HCT116 (cell line): ENCODE measurements around the gene CCDC127. TPM values are rescaled to one million over a fixed set of nuclear protein-coding genes. Genes with fewer than 3 reads are reported as not detected.

Experiments used
- ATAC-seq: fragments of 200-7000 bp; cut with Tn5 transposase; 2 replicates; pipeline ENCODE4 v1.9.1; 2020; ENCODE audit warnings: mild to moderate bottlenecking, moderate library complexity
- BruUV-seq: library from RNA; stranded (reverse); fragments of 400-500 nt; replicated peaks from 2 replicates; lab custom pipeline; 2021; lab: Mats Ljungman, UMichigan
- CTCF ChIA-PET: fragments of 300-600 bp; sonication (Branson Sonifier 250); formaldehyde crosslinking; loops from one replicate; lab custom pipeline; 2021; ENCODE audit warnings: antibody characterized with exemption; lab: Charles Lee
- POLR2A ChIA-PET: fragments of 300-600, 350-600 bp; sonication (Branson Sonifier 250); formaldehyde crosslinking; loops from one replicate; lab custom pipeline; 2021; ENCODE audit warnings: antibody characterized with exemption; lab: Charles Lee
- RAD21 ChIA-PET, 2 experiments: fragments of 300-600 bp; sonication (Branson Sonifier 250); formaldehyde crosslinking; loops; one replicate each; lab custom pipeline; 2023; ENCODE audit warnings: low total read pairs in 2 of 2; ENCODE audit not compliant: uncharacterized antibody in 2 of 2, unreplicated experiment in 2 of 2, low non-redundant PET in 1 of 2; lab: Charles Lee
- DNase-seq: peaks from one replicate; pipeline ENCODE4 v3.0.0-alpha.2; 2010; ENCODE audit warnings: low read depth, low spot score
- H2AFZ ChIP-seq: fragments of 200-600 bp; shearing (Covaris generic), sonication (generic); 2 replicates; pipeline ENCODE4 v1.6.1; 2017; ENCODE audit warnings: low read depth, mixed run types, mixed read lengths, antibody characterized with exemption, low read length; ENCODE audit not compliant: poor library complexity, severe bottlenecking
- H3K27ac ChIP-seq: 2 replicates; pipeline ENCODE4 v1.5.1; 2012; ENCODE audit warnings: low read depth, low read length
- H3K27me3 ChIP-seq: fragments of 200-600 bp; sonication (generic); 2 replicates; pipeline ENCODE4 v1.6.1; 2016; ENCODE audit warnings: mixed run types, low read length, mixed read lengths; ENCODE audit not compliant: insufficient read depth
- H3K36me3 ChIP-seq, 2 experiments: fragments of 200-500 bp in 1 of 2; fragments of 200-600 bp in 1 of 2; sonication (Bioruptor generic) in 1 of 2; sonication (generic) in 1 of 2; 2 replicates each; pipeline versions ENCODE4 v1.5.1 to v1.6.1; 2014 to 2016; ENCODE audit warnings: low read length in 2 of 2, inconsistent platforms in 1 of 2, mixed read lengths in 1 of 2, mixed run types in 1 of 2; ENCODE audit not compliant: insufficient read depth in 2 of 2, control insufficient read depth in 1 of 2
- H3K4me1 ChIP-seq, 2 experiments: fragments of 200-600 bp in 1 of 2; sonication (generic) in 1 of 2; 2 replicates each; pipeline versions ENCODE4 v1.5.1 to v1.6.1; 2012 to 2017; ENCODE audit warnings: low read length in 2 of 2, inconsistent platforms in 1 of 2, mild to moderate bottlenecking in 1 of 2, mixed read lengths in 1 of 2, mixed run types in 1 of 2, moderate library complexity in 1 of 2; ENCODE audit not compliant: insufficient read depth in 2 of 2, control insufficient read depth in 1 of 2
- H3K4me2 ChIP-seq: fragments of 200-600 bp; sonication (generic); 2 replicates; pipeline ENCODE4 v1.6.1; 2017; ENCODE audit warnings: mixed run types, low read length, mixed read lengths
- H3K4me3 ChIP-seq, 2 experiments: fragments of 200-600 bp in 1 of 2; sonication (generic) in 1 of 2; replicated peaks in 1 of 2; 2 replicates each; pipeline ENCODE4 v1.5.1; 2011 to 2016; ENCODE audit warnings: low read length in 2 of 2, control low read depth in 1 of 2, low read depth in 1 of 2, mild to moderate bottlenecking in 1 of 2, mixed read lengths in 1 of 2, mixed run types in 1 of 2
- H3K79me2 ChIP-seq: fragments of 200-600 bp; sonication (generic); 2 replicates; pipeline ENCODE4 v1.6.1; 2017; ENCODE audit warnings: mild to moderate bottlenecking, mixed run types, low read length, moderate library complexity, mixed read lengths; ENCODE audit not compliant: insufficient read depth
- H3K9ac ChIP-seq: fragments of 200-600 bp; sonication (generic); 2 replicates; pipeline ENCODE4 v1.6.1; 2016; ENCODE audit warnings: low read length, mixed read lengths
- H3K9me2 ChIP-seq: fragments of 200-600 bp; sonication (generic), shearing (Covaris generic); 2 replicates; pipeline ENCODE4 v1.6.1; 2017; ENCODE audit warnings: mixed run types, mild to moderate bottlenecking, moderate library complexity; ENCODE audit not compliant: insufficient read depth
- H3K9me3 ChIP-seq, 2 experiments: fragments of 200-500 bp in 1 of 2; fragments of 200-600 bp in 1 of 2; sonication (Bioruptor generic) in 1 of 2; sonication (generic) in 1 of 2; 2 replicates each; pipeline ENCODE4 v1.6.1; 2014 to 2017; ENCODE audit warnings: low read length in 2 of 2, mixed read lengths in 2 of 2, inconsistent platforms in 1 of 2, low read depth in 1 of 2, mild to moderate bottlenecking in 1 of 2, mixed run types in 1 of 2, moderate library complexity in 1 of 2; ENCODE audit not compliant: control insufficient read depth in 1 of 2, insufficient read depth in 1 of 2
- H4K20me1 ChIP-seq: fragments of 200-600 bp; sonication (generic), shearing (Covaris generic); 2 replicates; pipeline ENCODE4 v1.6.1; 2017; ENCODE audit warnings: mixed run types, mild to moderate bottlenecking, moderate library complexity; ENCODE audit not compliant: insufficient read depth
- CEBPB ChIP-seq: IDR thresholded peaks from 2 replicates; pipeline ENCODE4 v1.6.1; 2012; ENCODE audit warnings: low read depth
- ELF1 ChIP-seq: IDR thresholded peaks from 2 replicates; pipeline ENCODE4 v1.6.1; 2012; ENCODE audit warnings: low read depth, borderline replicate concordance
- EZH2 ChIP-seq: fragments of 200-600 bp; sonication (generic); IDR thresholded peaks from 2 replicates; pipeline ENCODE4 v1.6.1; 2017; ENCODE audit warnings: antibody characterized with exemption, mixed run types
- EZH2phosphoT487 ChIP-seq: fragments of 200-600 bp; IDR thresholded peaks from 2 replicates; pipeline ENCODE4 v1.6.1; 2018; ENCODE audit warnings: antibody characterized with exemption, borderline replicate concordance
- FOSL1 ChIP-seq: IDR thresholded peaks from 2 replicates; pipeline ENCODE4 v1.6.1; 2012; ENCODE audit warnings: low read depth
- POLR2A ChIP-seq: IDR thresholded peaks from 2 replicates; pipeline ENCODE4 v1.7.0; 2011; ENCODE audit warnings: borderline replicate concordance; ENCODE audit not compliant: insufficient read depth, insufficient read length; ENCODE audit errors: extremely low read depth
- POLR2AphosphoS5 ChIP-seq: IDR thresholded peaks from 2 replicates; pipeline ENCODE4 v1.6.1; 2011; ENCODE audit warnings: mild to moderate bottlenecking, low read depth, low read length, moderate library complexity
- SIN3A ChIP-seq: IDR thresholded peaks from 2 replicates; pipeline ENCODE4 v1.6.1; 2012; ENCODE audit warnings: low read depth
- intact Hi-C: fragments of 100-400 bp; cut with micrococcal nuclease; formaldehyde crosslinking; loops from 2 replicates; pipeline ENCODE4 v1.10.0; 2022
- total RNA-seq: library from RNA; stranded (reverse); gene quantifications from one replicate; pipeline ENCODE4 v1.2.1, GENCODE V29; 2021; ENCODE audit not compliant: unreplicated experiment
- TF ChIP-seq, protein P1 (sequence below): IDR thresholded peaks from 2 replicates; pipeline ENCODE4 v1.6.1; 2012
- TF ChIP-seq, protein P2 (sequence below): IDR thresholded peaks from 2 replicates; pipeline ENCODE4 v1.6.1; 2011; ENCODE audit warnings: mild to moderate bottlenecking, low read length, moderate library complexity; ENCODE audit not compliant: insufficient replicate concordance; ENCODE audit errors: extremely low read depth

The CCDC127 gene
- total RNA-seq, 1 experiment from 2014 or later, result 5.1 TPM

DNA sequence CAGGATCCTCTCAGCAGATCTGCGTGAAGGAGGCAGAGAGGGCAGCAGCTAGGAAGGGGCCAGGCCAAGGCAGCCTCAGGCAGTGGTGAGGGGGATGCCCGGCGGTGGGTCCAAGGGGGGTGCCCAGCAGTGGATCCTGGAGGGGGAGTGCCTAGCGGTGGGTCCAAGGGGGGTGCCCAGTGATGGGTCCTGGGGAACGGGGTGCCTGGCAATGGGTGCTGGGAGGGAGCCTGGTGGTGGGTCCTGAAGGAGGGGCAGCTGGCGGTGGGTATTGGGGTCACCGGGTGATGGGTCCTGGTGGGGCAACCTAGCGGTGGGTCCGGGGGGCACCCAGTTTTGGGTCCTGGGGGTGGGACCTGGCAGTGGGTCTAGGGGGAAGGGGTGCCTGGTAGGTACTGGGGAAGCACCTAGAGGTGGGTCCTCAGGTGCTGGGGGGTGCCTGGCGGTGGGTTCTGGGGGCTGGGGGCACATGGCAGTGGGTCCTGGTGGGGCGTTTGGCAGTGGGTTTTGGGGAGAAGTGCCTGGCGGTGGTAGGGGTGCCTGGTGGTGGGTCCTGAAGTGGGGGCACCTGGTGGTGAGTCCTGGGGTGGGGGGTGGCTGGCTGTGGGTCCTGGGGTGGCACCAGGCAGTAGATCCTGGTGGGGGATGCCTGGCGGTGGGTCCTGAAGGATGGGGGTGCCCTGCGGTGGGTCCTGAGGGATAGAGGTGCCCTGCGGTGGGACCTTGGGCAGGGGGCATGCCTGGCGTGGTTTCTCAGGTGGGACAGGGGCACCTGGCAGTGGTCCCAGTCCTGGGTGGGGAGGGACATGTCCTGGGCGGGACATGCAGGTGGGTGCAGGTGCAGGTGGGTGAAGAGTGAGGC is 24.8 kb downstream of the CCDC127 start:
- Histone ChIP-seq H3K27me3 (no peaks in the 10 kb centered on the region), H2AFZ (no peak overlapping the region), H3K4me1 (peaks cover 3 to 8% of the 10 kb centered on the region in 2 experiments), H3K79me2 (no peaks in the 10 kb centered on the region), H3K9me2 (no peaks in the 10 kb centered on the region), H3K4me3 (no peak overlapping the region), H3K27ac (no peak overlapping the region), H3K9ac (no peak overlapping the region), H3K4me2 (no peak overlapping the region), H3K36me3 (no peaks in the 10 kb centered on the region), H3K9me3 (no peaks in the 10 kb centered on the region), H4K20me1 (no peaks in the 10 kb centered on the region)
- CTCF ChIA-PET, result no interaction called here
- intact Hi-C loops, result no loop called here
- BruUV-seq, result no TSS peak
- RAD21 ChIA-PET, result no interaction called here
- POLR2A ChIA-PET, result no interaction called here
- DNase-seq (no peak), ATAC-seq (no peak)
- TF ChIP-seq ELF1 (no peak), EZH2phosphoT487 (no peak), SIN3A (no peak), CEBPB (no peak), EZH2 (no peak), POLR2AphosphoS5 (no peak), POLR2A (no peak), FOSL1 (no peak)
- TF ChIP-seq, protein P1, sequence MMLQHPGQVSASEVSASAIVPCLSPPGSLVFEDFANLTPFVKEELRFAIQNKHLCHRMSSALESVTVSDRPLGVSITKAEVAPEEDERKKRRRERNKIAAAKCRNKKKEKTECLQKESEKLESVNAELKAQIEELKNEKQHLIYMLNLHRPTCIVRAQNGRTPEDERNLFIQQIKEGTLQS, result no peak
- TF ChIP-seq, protein P2, sequence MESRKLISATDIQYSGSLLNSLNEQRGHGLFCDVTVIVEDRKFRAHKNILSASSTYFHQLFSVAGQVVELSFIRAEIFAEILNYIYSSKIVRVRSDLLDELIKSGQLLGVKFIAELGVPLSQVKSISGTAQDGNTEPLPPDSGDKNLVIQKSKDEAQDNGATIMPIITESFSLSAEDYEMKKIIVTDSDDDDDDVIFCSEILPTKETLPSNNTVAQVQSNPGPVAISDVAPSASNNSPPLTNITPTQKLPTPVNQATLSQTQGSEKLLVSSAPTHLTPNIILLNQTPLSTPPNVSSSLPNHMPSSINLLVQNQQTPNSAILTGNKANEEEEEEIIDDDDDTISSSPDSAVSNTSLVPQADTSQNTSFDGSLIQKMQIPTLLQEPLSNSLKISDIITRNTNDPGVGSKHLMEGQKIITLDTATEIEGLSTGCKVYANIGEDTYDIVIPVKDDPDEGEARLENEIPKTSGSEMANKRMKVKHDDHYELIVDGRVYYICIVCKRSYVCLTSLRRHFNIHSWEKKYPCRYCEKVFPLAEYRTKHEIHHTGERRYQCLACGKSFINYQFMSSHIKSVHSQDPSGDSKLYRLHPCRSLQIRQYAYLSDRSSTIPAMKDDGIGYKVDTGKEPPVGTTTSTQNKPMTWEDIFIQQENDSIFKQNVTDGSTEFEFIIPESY, result no peak
